ENCODE measurements around the gene WDR91. TPM values are rescaled to one million over a fixed set of nuclear protein-coding genes. Genes with fewer than 3 reads are reported as not detected.

The WDR91 gene
- total RNA-seq, 1 experiment from 2014 or later: 10.1 TPM

DNA sequence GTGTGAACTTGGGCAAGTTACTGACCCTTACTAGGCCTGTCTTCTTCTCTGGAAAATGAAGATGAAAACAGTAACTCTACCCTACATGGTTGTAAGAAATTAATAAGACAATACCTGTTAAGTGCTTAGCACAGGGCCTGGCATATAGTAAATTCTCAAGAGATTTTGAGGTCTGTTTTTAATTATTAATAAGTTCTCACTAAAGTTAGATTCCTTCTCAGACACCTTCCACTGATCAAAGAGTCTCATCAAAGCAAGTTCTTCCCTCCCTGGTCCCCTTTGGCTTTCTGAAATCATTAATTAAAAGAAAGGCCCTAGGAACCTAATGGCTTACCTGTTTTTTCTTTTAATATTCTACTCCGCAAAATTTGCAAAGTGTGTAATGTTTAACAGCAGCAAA, 58.9 kb downstream of the WDR91 start:
- CTCF ChIA-PET: no interaction called here
- Histone ChIP-seq H4K20me1 (ENCODE audit: insufficient read depth) (no peaks in the 10 kb centered on the region), H3K36me3 (ENCODE audit: control insufficient read depth in 1 of 2, insufficient read depth in 2 of 2, low read length in 2 of 2) (no peaks in the 10 kb centered on the region), H3K9ac (ENCODE audit: low read length) (no peak overlapping the region), H3K4me1 (ENCODE audit: control insufficient read depth in 1 of 2, insufficient read depth in 2 of 2, low read length in 2 of 2) (no peaks in the 10 kb centered on the region; a peak in 1 of 4 replicates), H3K4me2 (ENCODE audit: low read length) (no peak overlapping the region), H3K27me3 (ENCODE audit: insufficient read depth, low read length) (no peaks in the 10 kb centered on the region), H3K27ac (ENCODE audit: low read depth, low read length) (no peak overlapping the region), H3K4me3 (replicated peaks in 1 of 2; ENCODE audit: low read depth in 1 of 2, low read length in 2 of 2) (no peak overlapping the region), H3K79me2 (ENCODE audit: insufficient read depth, low read length) (no peaks in the 10 kb centered on the region), H2AFZ (ENCODE audit: low read depth, low read length, poor library complexity, severe bottlenecking) (no peak overlapping the region), H3K9me3 (ENCODE audit: control insufficient read depth in 1 of 2, insufficient read depth in 1 of 2, low read depth in 1 of 2, low read length in 2 of 2) (peaks cover 5 to 10% of the 10 kb centered on the region in 2 experiments), H3K9me2 (ENCODE audit: insufficient read depth) (no peaks in the 10 kb centered on the region)
- no peak for ATAC-seq
- POLR2A ChIA-PET: no interaction called here
- RAD21 ChIA-PET (ENCODE audit: low non-redundant PET in 1 of 2, low total read pairs in 2 of 2, uncharacterized antibody in 2 of 2, unreplicated experiment in 2 of 2): no interaction called here
- intact Hi-C loops (cut with micrococcal nuclease): no loop called here
- TF ChIP-seq POLR2AphosphoS5 (IDR thresholded peaks at IDR 0.05; ENCODE audit: low read depth, low read length): no peak
- TF ChIP-seq, protein P1, sequence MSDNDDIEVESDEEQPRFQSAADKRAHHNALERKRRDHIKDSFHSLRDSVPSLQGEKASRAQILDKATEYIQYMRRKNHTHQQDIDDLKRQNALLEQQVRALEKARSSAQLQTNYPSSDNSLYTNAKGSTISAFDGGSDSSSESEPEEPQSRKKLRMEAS (IDR thresholded peaks at IDR 0.05): no peak
- TF ChIP-seq RAD21 (IDR thresholded peaks at IDR 0.05; ENCODE audit: low read depth): no peak
- DNase-seq (ENCODE audit: low read depth, low spot score): no peak
- BruUV-seq (replicated peaks): no TSS peak

DNA sequence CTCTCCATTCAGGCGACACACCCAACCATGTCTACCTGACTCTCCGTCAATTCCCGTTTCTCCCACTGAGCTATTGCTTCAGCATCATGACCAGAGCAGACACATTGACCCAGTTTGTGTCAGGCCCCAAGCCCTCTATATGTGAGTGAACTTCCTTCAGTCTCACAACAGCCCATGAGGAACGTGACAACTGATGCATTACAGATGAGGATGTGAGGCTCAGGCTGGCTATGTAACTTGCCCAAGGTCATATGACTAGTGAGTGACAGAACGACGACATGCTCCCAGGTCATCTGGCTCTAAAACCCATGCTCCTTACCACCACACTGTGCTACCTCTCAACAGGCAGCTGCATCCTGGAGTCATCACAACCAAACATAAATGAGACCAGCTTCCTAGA, 59.8 kb downstream of the WDR91 start:
- intact Hi-C loops (cut with micrococcal nuclease): no loop called here
- no peaks in the 10 kb centered on the region for H3K9me2 ChIP-seq (ENCODE audit: insufficient read depth)
- ATAC-seq: no peak
- ChIA-PET RAD21 (ENCODE audit: low non-redundant PET in 1 of 2, low total read pairs in 2 of 2, uncharacterized antibody in 2 of 2, unreplicated experiment in 2 of 2) (no interaction called here), POLR2A (no interaction called here), CTCF (no interaction called here)
- no peaks in the 10 kb centered on the region for H3K27me3 ChIP-seq (ENCODE audit: insufficient read depth, low read length)
- no TSS peak for BruUV-seq (replicated peaks)
- no peaks in the 10 kb centered on the region for H4K20me1 ChIP-seq (ENCODE audit: insufficient read depth)
- no peak for DNase-seq (ENCODE audit: low read depth, low spot score)
- no peak overlapping the region for H3K4me3 ChIP-seq (replicated peaks in 1 of 2; ENCODE audit: low read depth in 1 of 2, low read length in 2 of 2)
- no peaks in the 10 kb centered on the region; a peak in 1 of 4 replicates for H3K4me1 ChIP-seq (ENCODE audit: control insufficient read depth in 1 of 2, insufficient read depth in 2 of 2, low read length in 2 of 2)
- H2AFZ ChIP-seq (ENCODE audit: low read depth, low read length, poor library complexity, severe bottlenecking): no peak overlapping the region
- H3K27ac ChIP-seq (ENCODE audit: low read depth, low read length): no peak overlapping the region
- peaks cover 4 to 5% of the 10 kb centered on the region in 2 experiments for H3K9me3 ChIP-seq (ENCODE audit: control insufficient read depth in 1 of 2, insufficient read depth in 1 of 2, low read depth in 1 of 2, low read length in 2 of 2)
- TF ChIP-seq, protein P1 (IDR thresholded peaks at IDR 0.05): no peak
- H3K36me3 ChIP-seq (ENCODE audit: control insufficient read depth in 1 of 2, insufficient read depth in 2 of 2, low read length in 2 of 2): no peaks in the 10 kb centered on the region
- no peak overlapping the region for H3K4me2 ChIP-seq (ENCODE audit: low read length)
- H3K79me2 ChIP-seq (ENCODE audit: insufficient read depth, low read length): no peaks in the 10 kb centered on the region
- no peak overlapping the region for H3K9ac ChIP-seq (ENCODE audit: low read length)
